Gastrocnemius medialis (tissue), 4 donors: ENCODE results near the gene PHTF2. TPM values are rescaled to one million over a fixed set of nuclear protein-coding genes. Genes with fewer than 3 reads are reported as not detected.
"Not testable (repeated sequence)": the region's sequence is repeated elsewhere in the genome, so short reads cannot be mapped to it uniquely, and the experiment has no call there.

Experiments
- ATAC-seq, 2 donors: fragments of 150-250 bp; one replicate each; pipeline ENCODE4 v1.9.1; 2016
- DNase-seq, 2 donors: peaks; one replicate each; pipeline ENCODE4 v3.0.0-alpha.2; 2019
- H3K27ac ChIP-seq, 4 donors: fragments of 200-600 bp; sonication (generic); 1 replicate in 1 of 4; 2 replicates in 3 of 4; pipeline ENCODE4 v1.5.1; 2016 to 2018; ENCODE audit warnings: mild to moderate bottlenecking in 2 of 4, moderate library complexity in 1 of 4
- H3K27me3 ChIP-seq, 3 donors: fragments of 200-600 bp; sonication (generic) in 2 of 3; 1 replicate in 1 of 3; 2 replicates in 2 of 3; pipeline versions ENCODE4 v1.5.1 to v1.6.0; 2016 to 2019; ENCODE audit warnings: mild to moderate bottlenecking in 1 of 3, moderate library complexity in 1 of 3
- H3K36me3 ChIP-seq, 2 donors: fragments of 200-600 bp; sonication (generic) in 1 of 2; one replicate each; pipeline ENCODE4 v1.5.1; 2017 to 2018
- H3K4me1 ChIP-seq, 2 donors: fragments of 200-600 bp; sonication (generic) in 1 of 2; one replicate each; pipeline ENCODE4 v1.5.1; 2016 to 2017; ENCODE audit warnings: mild to moderate bottlenecking in 2 of 2
- H3K4me3 ChIP-seq, 4 donors: fragments of 200-600 bp; sonication (generic) in 3 of 4; 1 replicate in 1 of 4; 2 replicates in 3 of 4; pipeline ENCODE4 v1.5.1; 2016 to 2019; ENCODE audit warnings: mild to moderate bottlenecking in 2 of 4
- H3K9me3 ChIP-seq, 3 donors: fragments of 200-600 bp; sonication (generic) in 2 of 3; 1 replicate in 1 of 3; 2 replicates in 2 of 3; pipeline ENCODE4 v1.5.1; 2016 to 2019
- POLR2A ChIP-seq, 2 donors: fragments of 450-650 bp; IDR thresholded peaks; one replicate each; pipeline ENCODE4 v1.6.1; 2017; ENCODE audit warnings: antibody characterized with exemption in 2 of 2, mild to moderate bottlenecking in 2 of 2, moderate library complexity in 2 of 2
- in situ Hi-C, 4 donors: fragments of 200-750 bp; cut with MboI; loops; one replicate each; pipeline versions ENCODE4 v1.15.0 to v1.8.0; 2017; ENCODE audit warnings: low sequenced_read_pairs in 4 of 4
- intact Hi-C: fragments of 100-400 bp; cut with DNase I; formaldehyde crosslinking; loops from one replicate; pipeline ENCODE4 v1.15.1; 2023; ENCODE audit warnings: low total_unique reads
- total RNA-seq, 4 donors: library from RNA; depleted of rRNA; stranded (reverse); fragments of >200 nt; gene quantifications; one replicate each; pipeline versions ENCODE4 v1.1.0 to v1.2.3, GENCODE V29; 2016
- TF ChIP-seq, protein P1 (sequence below), 5 experiments: fragments of 450-650 bp in 3 of 5; fragments of 200-600 bp in 2 of 5; sonication (generic) in 2 of 5; IDR thresholded peaks in 4 of 5; conservative IDR thresholded peaks in 1 of 5; 1 replicate in 4 of 5; 2 replicates in 1 of 5; pipeline ENCODE4 v1.5.1; 2016 to 2019; ENCODE audit warnings: antibody characterized with exemption in 5 of 5, mild to moderate bottlenecking in 3 of 5, moderate library complexity in 3 of 5

Gene PHTF2
- total RNA-seq, 4 donors from 2014 or later = 81.2 to 163 (median 108) TPM

DNA sequence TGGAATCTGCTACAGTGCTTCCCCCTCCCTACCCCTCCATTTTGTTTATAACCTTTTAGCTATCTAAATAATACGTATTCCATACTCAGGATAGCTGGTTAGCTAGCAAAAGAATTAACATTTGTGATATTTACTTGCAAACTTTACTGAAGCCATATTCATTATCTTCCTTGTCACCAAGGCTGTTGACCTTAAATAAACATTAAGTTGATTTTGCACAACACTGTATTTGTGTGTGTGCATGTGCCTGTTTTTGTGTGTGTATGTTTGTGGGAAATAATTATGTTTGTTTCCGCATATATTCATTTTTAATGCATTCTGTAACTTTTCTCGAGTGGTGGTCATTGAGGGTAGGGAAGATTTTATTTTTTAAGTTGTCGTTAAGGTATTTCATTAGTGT, 16.2 kb upstream of the PHTF2 start:
- H3K4me3 ChIP-seq = no peak overlapping the region
- H3K9me3 ChIP-seq = no peaks in the 10 kb centered on the region
- H3K27me3 ChIP-seq = no peaks in the 10 kb centered on the region
- TF ChIP-seq, protein P1, sequence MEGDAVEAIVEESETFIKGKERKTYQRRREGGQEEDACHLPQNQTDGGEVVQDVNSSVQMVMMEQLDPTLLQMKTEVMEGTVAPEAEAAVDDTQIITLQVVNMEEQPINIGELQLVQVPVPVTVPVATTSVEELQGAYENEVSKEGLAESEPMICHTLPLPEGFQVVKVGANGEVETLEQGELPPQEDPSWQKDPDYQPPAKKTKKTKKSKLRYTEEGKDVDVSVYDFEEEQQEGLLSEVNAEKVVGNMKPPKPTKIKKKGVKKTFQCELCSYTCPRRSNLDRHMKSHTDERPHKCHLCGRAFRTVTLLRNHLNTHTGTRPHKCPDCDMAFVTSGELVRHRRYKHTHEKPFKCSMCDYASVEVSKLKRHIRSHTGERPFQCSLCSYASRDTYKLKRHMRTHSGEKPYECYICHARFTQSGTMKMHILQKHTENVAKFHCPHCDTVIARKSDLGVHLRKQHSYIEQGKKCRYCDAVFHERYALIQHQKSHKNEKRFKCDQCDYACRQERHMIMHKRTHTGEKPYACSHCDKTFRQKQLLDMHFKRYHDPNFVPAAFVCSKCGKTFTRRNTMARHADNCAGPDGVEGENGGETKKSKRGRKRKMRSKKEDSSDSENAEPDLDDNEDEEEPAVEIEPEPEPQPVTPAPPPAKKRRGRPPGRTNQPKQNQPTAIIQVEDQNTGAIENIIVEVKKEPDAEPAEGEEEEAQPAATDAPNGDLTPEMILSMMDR (IDR thresholded peaks at IDR 0.05 in 4 of 5, conservative IDR thresholded peaks at IDR 0.05 in 1 of 5) = no peak
- TF ChIP-seq POLR2A (IDR thresholded peaks at IDR 0.05) = no peak
- in situ Hi-C loops = no loop called here
- intact Hi-C loops = no loop called here
- DNase-seq (no peak), ATAC-seq (no peak)
- no peak overlapping the region for H3K27ac ChIP-seq
- peaks cover 5 to 10% of the 10 kb centered on the region in 2 donors for H3K4me1 ChIP-seq
- no peaks in the 10 kb centered on the region for H3K36me3 ChIP-seq

DNA sequence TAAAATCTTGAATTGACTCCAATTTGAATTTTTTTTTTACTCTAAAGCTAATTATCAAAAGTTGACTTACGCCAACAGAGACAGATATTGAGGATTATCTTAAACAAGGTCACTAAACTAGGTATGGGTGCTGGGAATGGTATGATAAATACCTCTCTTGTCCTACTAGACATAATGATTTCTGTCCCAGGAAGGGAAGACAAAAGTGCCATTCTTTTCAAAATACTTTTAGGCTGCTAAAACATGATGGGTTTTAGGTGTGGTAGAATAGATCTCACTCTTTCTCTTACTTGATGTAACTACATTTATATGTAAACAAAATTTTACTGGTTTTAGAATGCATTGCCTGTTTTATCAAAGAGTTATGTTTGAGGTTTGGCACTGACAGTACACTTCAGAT, 15.5 kb upstream of the PHTF2 start:
- intact Hi-C loops = no loop called here
- no peak for TF ChIP-seq POLR2A (IDR thresholded peaks at IDR 0.05)
- TF ChIP-seq, protein P1 (IDR thresholded peaks at IDR 0.05 in 4 of 5, conservative IDR thresholded peaks at IDR 0.05 in 1 of 5) = no peak
- no peaks in the 10 kb centered on the region for H3K36me3 ChIP-seq

DNA sequence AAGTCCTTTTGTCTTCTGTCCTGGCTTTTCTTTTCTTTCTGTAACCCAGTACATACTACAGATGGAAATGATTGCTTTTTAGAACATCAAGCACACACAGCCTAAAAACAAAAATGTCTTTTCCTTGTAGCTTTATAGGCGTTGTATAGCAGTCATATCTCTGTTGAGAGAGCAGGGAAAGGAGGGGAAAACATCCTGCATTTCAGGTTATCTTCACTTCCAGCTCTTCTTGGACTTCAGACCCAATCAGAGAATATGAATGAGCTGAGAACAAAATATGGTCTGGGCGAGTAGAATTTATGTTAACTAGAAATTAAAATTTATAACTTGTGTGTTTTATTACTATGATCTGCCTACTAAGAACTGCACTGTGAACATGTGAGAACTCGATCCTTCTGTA, 15.0 kb upstream of the PHTF2 start:
- no peaks in the 10 kb centered on the region for H3K9me3 ChIP-seq
- no peak for DNase-seq
- no peak overlapping the region for H3K4me3 ChIP-seq
- in situ Hi-C loops = no loop called here
- H3K27ac ChIP-seq = no peak overlapping the region
- TF ChIP-seq POLR2A (IDR thresholded peaks at IDR 0.05) = no peak
- TF ChIP-seq, protein P1 (IDR thresholded peaks at IDR 0.05 in 4 of 5, conservative IDR thresholded peaks at IDR 0.05 in 1 of 5) = no peak
- peaks cover 5 to 7% of the 10 kb centered on the region in 2 donors for H3K4me1 ChIP-seq
- H3K27me3 ChIP-seq = no peaks in the 10 kb centered on the region
- no peak for ATAC-seq
- intact Hi-C loops = no loop called here
- no peaks in the 10 kb centered on the region for H3K36me3 ChIP-seq

More for the DNA sequence above, 15.5 kb upstream of the PHTF2 start:
- no peak for ATAC-seq
- Histone ChIP-seq H3K4me3 (no peak overlapping the region), H3K27me3 (no peaks in the 10 kb centered on the region), H3K27ac (no peak overlapping the region), H3K9me3 (no peaks in the 10 kb centered on the region), H3K4me1 (peaks cover 5 to 10% of the 10 kb centered on the region in 2 donors)
- in situ Hi-C loops = no loop called here
- DNase-seq = no peak

DNA sequence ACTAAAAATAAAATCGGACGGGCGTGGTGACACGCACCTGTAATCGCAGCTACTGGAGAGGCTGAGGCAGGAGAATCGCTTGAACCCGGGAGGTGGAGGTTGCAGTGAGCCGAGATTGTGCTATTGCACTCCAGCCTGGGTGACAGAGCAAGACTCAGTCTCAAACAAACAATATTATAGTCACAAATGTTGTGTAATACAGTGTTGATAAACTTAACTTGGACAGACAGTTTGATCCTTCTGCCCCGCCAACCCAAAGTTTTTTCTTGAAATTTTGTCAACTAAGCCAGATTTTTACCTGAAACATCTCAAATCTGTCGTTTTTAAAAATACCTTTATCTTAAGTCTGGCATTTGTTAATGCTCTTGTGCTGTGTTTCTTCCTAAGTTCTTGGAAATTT, 14.1 kb upstream of the PHTF2 start:
- in situ Hi-C loops, H3K4me1 ChIP-seq, H3K36me3 ChIP-seq, H3K27ac ChIP-seq, H3K4me3 ChIP-seq, DNase-seq, H3K9me3 ChIP-seq, intact Hi-C loops, H3K27me3 ChIP-seq, ATAC-seq: not testable (repeated sequence)

DNA sequence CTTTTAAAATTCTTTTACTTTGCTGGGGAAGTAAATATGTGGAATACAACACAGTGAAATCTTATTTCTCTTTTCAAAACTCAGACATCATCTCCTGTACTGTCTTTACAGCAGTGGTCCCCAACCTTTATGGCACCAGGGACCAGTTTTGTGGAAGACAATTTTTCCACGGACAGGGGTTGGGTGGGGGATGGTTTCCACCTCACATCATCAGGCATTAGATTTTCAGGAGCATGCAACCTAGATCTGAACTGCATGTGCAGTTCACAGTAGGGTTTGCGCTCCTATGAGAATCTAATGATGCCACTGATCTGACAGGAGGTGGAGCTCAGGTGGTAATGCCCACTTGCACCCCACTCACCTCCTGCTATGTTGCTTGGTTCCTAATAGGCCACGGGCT, 12.6 kb upstream of the PHTF2 start:
- Histone ChIP-seq H3K4me1 (no peaks in the 10 kb centered on the region), H3K27ac (no peak overlapping the region), H3K4me3 (no peak overlapping the region), H3K27me3 (no peaks in the 10 kb centered on the region), H3K9me3 (no peaks in the 10 kb centered on the region), H3K36me3 (no peaks in the 10 kb centered on the region)
- TF ChIP-seq, protein P1 (IDR thresholded peaks at IDR 0.05 in 4 of 5, conservative IDR thresholded peaks at IDR 0.05 in 1 of 5) = no peak
- TF ChIP-seq POLR2A (IDR thresholded peaks at IDR 0.05) = no peak
- intact Hi-C loops (no loop called here), in situ Hi-C loops (no loop called here)
- DNase-seq (no peak), ATAC-seq (no peak)
